Mesenteric fat pad (tissue), 1 donor: ENCODE data around the gene MELTF. TPM values are rescaled to one million over a fixed set of nuclear protein-coding genes. Genes with fewer than 3 reads are reported as not detected.
A peak's percentile ranks its signal among the peaks of the same experiment; 100 is the strongest.

Experiments used
- DNase-seq: peaks from one replicate; pipeline ENCODE4 v3.0.0-alpha.2; 2020; ENCODE audit warnings: low spot score
- total RNA-seq: library from RNA; stranded (reverse); fragmentation: NEBNext Ultra II Directional; extraction: Animal tissue kit (Norgen Biotek cat#: 25700); gene quantifications from one replicate; pipeline ENCODE4 v1.2.1, GENCODE V29; 2021
- donor health status: DM: yes; HTN: yes; CAD: no.

The MELTF gene
- total RNA-seq, 1 donor from 2014 or later = 28.2 TPM

GRCh38 chr3:197010556-197011351 lies 18.9 kb downstream of the MELTF start:
- DNase-seq = no peak

GRCh38 chr3:197009532-197010019 lies 20.0 kb downstream of the MELTF start:
- no peak for DNase-seq

GRCh38 chr3:197008436-197009209 lies 21.0 kb downstream of the MELTF start:
- no peak for DNase-seq

GRCh38 chr3:197007953-197008352 lies 21.7 kb downstream of the MELTF start:
- no peak for DNase-seq

GRCh38 chr3:197007296-197007940 lies 22.2 kb downstream of the MELTF start:
- no peak for DNase-seq

- DNase-seq = no peak
Measured at GRCh38 chr3:197006860-197007259, 22.8 kb downstream of the MELTF start.

- DNase-seq = no peak
Measured at GRCh38 chr3:197006446-197006845, 23.2 kb downstream of the MELTF start.

- no peak for DNase-seq
Measured at GRCh38 chr3:197003461-197004385, 25.9 kb downstream of the MELTF start.

GRCh38 chr3:197002701-197003454 lies 26.7 kb downstream of the MELTF start:
- DNase-seq = peak; percentile 94

GRCh38 chr3:197001972-197002700 lies 27.5 kb downstream of the MELTF start:
- DNase-seq = no peak

- no peak for DNase-seq
Measured at GRCh38 chr3:197001106-197001971, 28.3 kb downstream of the MELTF start.

- DNase-seq = no peak
Measured at GRCh38 chr3:197000211-197000610, 29.4 kb downstream of the MELTF start.

GRCh38 chr3:196998966-196999760 lies 30.5 kb downstream of the MELTF start:
- no peak for DNase-seq

GRCh38 chr3:196997311-196997710 lies 32.3 kb downstream of the MELTF start:
- no peak for DNase-seq

GRCh38 chr3:196996454-196997265 lies 33.0 kb downstream of the MELTF start:
- no peak for DNase-seq

- DNase-seq = no peak
Measured at GRCh38 chr3:196995646-196996355, 33.8 kb downstream of the MELTF start.
